ENCODE measurements around the gene TRIM3.
"Not testable (repeated sequence)": the region's sequence is repeated elsewhere in the genome, so short reads cannot be mapped to it uniquely, and the experiment has no call there.

The TRIM3 gene

DNA sequence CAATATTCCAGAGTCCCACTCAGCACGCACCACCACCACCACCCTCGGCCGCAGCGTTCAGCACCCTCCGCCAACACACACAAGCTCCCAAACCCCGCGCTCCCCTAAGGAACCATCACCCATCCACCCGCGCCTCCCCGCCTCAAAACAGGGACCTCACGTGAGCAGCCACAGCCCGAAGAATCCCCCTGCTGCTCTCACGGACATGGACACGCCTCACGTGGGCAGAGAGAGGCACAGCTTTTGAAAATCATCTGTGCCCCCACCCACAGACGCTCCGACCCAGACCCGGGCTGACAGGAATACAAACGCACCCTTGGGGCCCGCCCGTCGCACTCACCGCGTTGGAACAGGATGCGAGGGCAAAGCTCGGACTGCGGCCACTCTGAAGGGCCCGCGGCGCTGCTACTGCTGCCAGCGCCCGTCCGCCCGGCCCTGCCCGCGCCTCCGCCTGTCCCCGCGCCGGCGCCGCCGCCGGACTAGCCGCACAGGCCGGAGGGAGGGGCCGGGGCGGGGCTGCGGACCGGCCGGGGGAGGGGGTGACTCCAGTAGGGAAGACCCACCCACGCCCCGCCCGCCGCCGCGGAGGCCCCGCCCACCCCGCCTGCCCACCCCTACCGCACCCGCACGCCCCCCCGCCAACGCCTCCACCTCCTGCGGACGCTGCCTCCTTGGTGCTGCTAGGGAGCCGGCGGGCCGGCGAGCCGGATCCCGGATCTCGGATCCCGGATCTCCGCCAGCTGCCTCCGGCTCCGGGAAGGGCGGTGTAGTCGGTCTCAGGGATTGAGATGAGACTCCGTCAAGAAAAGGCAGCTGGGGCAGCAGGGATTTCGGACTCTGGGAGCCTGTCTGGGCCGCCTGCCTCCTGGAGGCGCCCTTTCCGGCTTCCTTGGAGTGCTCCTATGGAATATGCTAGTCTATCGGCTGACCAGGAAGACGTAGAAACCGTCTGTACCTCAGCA, at the start of gene TRIM3:
Gene TRIM3, minus strand, starts transcription at position 491 of the 962 bp plus-strand sequence. CDS start 8,246 bp downstream, outside the sequence.
- DNase-seq: peak; percentile 91

DNA sequence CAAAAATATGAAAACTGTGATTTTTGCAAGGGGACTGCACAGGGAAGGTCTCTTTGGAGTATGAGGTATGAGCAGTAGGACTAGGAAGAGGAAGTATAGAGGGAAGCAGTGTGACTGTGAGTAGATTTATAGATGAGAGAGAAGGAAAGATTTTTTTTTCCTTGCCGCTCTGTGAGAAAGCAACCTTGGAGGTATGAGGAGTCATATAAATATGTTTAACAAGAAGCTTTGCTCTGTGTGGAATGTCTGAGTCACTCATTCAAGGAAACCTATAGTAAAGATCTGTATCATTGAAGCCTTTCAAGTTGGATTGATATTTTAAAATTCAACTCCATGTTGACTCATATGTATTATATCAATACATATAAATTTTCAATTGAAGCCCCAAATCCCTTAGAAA, 49.5 kb upstream of the TRIM3 start:
- no peak for DNase-seq

DNA sequence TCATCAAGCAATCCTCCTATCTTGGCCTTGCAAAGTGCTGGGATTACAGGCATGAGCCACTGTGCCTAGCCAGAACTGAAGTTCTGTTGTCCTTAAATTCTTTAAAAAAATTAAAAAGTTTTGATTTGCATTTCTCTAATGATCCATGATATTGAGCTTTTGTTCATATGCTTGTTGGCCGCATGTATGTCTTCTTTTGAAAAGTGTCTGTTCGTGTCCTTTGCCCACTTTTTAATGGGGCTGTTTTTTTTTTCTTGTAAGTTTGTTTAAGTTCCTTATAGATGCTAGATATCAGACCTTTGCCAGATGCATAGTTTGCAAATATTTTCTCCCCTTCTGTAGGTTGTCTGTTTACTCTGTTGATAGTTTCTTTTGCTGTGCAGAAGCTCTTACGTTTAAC, 48.2 kb upstream of the TRIM3 start:
- not testable (repeated sequence) for DNase-seq

DNA sequence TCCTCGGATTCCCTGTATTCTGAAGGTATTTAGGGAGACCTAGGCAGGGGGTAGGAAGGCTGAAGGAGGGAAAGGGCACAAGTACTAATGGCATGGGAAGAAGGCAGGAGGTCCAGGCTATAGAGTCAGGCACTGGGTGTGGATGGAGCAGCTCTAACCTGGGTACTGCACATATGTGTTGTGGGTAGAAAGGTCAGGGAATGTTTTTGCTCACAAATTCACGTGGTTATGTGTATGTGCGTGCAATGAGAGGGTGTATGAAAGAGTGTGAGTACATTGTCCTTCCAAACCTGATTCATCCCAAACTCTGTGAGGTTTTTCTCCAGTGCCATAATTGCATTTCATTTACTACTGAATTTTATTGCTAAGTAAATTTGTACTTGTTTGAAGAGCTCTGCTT, 46.5 kb upstream of the TRIM3 start:
- no peak for DNase-seq

DNA sequence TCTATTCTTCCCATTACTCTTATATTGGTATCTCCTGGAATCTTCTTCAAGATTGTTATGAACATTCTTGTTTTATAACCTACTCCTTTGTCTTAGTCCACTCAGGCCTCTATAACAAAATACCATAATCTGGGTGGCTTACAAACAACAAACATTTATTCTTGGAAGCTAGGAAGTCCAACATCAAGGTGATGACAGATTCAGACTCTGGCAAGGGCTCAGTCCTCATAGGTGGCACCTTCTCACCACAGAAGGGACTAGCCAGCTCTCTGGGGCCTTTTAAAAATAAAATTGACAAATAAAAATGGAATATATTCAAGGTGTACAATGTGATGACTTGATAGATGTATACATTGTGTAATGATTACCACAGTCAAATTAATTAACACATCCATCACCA, 43.1 kb upstream of the TRIM3 start:
- no peak for DNase-seq

DNA sequence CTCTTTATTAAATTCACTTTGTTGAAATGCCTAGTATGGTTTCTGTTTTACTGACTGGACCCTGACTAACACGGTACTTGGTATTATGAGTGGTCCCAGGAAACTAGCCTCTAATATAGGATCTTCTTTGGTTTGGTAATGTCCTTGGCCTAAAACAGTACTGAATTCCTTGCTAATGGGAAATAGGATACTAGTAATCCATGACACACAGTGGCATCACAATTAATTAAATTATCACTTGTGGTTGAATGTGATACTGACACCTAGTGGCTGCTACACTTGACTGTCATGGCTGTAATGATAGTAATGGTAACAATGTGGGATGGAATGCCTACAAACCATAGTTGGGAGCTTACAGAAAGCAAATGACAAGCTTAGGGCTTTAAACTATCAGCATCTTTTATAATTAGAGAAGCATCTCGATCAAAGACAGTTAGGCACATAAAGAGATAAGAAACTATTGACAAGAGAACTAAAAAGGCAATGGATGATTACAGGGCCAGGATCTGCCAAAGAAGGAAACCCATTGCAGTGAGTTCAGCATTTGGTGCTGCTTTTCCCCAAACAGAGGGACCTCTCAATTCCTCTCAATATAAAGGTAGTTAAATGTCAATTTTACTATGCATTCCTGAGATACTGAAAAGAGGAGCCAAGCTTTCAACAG, 32.0 kb upstream of the TRIM3 start:
- peak in 1 of 2 donors; percentile 62 for DNase-seq

DNA sequence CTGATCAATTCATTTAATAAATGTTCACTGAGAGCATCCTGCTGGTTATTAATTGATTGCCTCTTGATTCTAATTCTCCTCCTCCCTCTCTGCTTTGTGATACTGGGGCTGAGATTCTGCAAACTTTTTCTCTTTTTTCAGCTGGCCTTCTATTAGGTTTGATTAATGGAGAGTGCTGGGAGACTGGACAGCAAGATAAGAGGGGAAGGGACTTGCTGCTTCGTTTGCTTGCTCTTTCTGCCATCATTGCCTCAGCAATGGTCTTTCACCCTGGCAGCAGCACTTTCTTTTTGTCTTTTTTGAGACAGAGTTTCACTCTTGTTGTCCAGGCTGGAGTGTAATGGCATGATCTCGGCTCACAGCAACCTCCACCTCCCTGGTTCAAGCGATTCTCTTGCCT, 30.4 kb upstream of the TRIM3 start:
- no peak for DNase-seq

DNA sequence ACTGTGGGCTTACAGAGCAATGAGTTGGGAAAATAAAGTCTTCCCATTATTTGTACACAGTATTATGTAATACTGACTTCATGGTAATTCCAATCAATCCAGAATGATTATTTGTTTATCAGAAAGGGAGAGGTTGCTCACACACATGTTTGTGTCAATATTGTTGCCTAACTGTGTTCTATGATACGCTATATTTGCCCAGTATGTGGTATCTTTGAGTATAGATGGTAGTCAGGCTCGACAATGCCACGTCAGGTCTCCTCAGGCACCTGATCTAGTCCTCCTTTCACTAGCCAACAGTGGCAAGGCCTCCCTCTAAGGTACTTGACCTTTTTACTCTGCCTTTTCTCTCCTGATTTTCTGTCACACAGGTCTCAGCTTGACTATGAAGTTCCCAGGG, 28.6 kb upstream of the TRIM3 start:
- DNase-seq: no peak

DNA sequence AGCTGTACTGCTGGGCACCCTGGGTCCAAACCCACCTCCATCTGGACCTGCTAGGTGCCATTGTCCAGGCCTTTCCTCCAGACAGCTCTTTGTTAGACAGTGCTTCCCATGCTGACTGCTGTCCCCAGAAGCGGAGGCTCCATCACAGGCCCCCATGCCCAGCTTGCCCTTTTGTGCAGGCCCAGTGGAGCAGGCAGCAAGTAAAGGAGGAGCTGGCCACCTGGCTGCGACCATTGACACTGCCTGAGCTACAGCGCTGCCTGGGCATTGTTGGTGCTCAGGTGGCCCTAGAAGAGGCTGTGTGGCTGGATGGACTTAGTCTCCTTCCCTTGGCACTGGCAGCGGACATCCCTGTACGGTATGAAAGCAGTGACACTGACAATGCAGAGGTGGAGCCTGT, 24.8 kb upstream of the TRIM3 start:
- DNase-seq: no peak

DNA sequence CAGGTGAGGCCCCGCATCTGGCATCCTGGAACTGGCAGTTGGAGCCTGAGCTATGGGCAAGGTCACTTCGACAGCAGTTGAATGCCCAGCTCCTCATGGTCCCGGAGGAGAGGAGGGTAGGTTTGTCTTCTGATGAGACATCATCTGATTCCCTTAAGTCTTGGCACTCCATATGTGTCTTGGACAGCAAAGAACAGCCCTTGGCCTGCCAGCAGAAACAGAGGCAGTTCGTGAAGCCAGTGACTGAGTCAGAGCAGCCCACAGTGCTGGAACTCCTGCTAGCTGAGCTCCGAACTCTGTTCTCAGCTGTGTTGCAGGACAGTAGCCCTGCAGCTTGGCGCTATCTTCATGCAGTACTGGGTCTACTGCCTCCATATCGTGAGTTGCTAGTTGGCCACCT, 24.4 kb upstream of the TRIM3 start:
- no peak for DNase-seq

DNA sequence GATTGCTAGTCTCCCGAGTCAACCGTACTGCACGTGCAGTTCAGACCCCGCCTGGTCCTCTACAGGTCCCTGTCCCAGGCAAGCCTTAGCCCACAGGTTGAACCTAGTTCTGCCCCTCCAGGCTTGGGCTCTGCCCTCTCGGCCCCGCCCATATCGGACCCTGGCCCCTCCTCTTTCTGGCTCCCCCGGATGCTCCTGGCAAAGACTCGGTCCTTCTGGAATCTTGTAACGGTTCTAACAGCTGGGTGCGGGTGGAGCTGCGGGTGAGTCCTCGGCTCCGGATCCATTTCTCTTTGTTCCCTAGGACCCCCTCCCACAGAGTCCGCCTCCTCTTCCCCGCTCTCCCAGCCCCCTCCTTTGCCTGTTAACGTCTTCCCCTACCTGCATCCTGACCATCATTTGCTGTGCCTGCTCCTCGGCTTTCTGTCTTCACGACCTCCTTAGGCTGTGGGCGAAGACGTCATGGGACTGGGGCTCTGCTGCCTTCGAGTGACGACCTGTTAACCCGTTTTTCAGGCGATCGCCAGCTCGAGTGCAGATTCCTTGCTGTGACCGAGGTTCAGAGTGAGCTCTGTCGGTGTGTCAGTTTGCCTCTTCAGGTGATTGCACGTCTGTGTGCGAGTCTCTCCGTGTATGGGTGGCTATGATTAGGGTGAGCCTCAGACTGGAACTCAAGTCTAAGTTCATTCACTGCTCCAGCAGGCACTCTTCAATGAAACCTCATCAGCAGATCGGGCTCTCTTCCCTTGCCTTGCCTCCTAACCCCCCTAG, 23.5 kb upstream of the TRIM3 start, which contains the start of gene DNHD1:
Gene DNHD1, plus strand, starts transcription at position 212 of the 771 bp plus-strand sequence. CDS start 936 bp downstream, outside the sequence.
- DNase-seq: no peak

DNA sequence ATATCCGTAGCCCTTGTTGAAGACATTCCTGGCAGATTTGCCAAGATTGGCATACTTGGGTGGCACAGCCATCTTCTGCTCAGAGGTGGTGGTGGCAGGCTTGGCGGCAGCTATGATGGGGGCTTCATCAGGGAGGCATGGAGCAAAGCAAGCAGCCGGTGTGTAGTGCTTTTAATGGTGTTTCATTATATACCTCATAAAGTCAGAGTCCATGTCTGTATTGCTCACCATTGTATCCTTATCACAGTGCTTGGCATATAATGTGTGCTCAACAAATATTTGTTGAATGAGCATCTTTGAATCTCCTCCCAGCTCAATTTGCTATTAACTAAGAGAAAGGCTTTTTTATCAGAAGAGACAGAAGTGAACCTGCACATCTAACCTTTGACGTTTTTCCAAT, 15.6 kb upstream of the TRIM3 start:
- DNase-seq: no peak

DNA sequence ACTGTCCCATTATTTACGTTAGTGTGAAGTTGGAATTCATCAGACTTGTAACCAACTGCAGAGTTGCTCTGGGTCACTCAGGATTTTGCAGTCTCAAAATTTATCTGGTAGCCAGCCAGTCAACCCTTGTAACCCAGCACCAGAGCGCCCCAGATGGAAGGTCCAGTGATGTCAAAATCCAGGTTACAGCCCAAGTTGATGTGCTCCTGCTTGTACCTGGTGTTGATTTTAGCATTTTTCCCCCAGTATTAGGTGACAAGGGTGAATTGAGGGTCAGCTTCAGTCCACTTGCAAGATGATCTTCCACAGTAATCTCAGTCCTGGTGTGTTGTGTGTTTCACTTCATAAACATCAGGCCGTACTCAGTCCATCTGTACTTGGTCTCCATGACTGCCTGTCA, 15.1 kb upstream of the TRIM3 start:
- DNase-seq: no peak

DNA sequence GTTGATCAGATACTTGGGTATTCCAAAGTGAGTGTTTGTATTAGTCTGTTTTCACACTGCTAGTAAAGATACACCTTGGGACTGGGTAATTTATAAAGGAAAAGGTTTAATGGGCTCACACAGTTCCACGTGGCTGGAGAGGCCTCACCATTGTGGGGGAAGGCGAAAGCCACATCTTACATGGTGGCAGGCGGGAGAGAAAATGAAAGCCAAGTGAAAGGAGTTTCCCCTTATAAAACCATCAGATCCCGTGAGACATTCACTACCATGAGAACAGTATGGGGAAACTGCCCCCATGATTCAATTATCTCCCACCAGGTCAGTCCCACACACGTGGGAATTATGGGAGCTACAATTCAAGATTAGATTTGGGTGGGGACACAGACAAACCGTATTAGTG, 14.6 kb upstream of the TRIM3 start:
- DNase-seq: no peak

DNA sequence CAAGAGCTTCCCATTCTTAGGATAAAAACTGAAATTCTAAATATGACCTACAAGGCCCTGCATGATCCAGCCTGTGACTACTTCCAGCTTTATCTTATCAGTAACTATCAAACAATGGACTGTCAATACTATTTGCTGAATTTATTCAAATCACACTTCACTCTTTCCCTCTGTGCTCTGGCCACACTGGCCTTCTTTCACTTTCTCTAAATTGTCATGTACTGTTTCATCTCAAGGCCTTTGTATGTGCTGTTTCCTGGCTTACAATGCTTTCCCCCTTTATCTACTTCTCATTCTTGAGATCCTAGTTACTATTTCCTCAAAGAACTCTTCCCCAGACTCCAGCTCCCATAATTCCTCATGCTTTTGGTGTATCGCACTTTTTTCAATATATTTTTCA, 13.2 kb upstream of the TRIM3 start:
- DNase-seq: no peak

DNA sequence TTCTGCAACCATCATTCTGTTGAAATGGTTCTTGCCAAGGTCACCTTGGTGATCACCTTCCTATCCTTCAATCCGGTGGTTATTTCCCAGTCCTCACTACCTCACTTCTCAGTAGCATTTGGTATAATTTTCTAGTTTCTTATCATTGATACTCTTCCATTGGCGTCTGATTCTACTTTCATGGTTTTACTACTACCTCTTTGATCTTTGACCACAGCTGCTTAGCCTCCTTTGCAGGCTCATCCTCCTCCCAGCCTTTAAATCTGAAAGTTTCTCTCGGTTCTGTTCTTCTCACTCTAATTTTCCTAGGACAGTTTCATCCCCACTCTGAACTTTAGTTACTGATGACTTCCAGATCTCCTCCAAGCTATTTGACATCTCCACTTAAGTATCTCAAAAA, 12.5 kb upstream of the TRIM3 start:
- DNase-seq: no peak

DNA sequence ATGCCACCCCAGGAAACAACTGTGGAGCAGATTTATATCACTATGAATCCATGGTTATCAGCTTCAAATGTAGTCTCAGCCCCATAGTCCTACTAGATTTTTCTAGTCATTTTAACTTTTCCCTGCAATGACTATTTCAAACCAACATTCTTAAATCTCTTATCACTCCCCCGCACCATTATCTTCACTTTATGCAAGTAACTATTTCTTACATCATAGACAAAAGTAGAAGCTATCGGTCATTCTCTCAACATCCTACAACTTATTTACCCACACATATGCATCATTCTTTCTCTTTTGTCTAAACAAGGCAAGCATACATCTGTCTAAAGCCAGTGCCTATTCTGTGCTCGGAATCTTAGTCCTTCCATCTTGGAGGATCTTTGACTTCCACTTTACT, 11.9 kb upstream of the TRIM3 start:
- no peak for DNase-seq

DNA sequence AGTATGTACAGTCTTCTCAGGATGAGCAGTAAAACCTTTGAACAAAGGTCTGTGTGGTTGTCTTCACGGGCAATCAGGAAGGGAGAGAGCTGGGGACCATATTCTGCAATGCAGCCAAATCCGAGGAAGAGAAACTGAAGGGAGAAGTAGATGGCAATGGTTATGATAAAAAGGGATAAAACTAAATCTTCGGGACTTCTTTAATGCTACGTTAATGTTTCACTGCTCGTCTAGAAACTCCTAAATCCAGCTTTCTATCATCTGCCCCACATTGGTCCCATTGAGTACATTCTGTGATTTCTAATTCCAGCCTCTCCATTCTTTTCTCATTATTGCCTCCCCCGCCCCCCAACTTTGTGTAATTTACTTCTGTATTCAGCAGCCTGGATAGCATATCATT, 9.3 kb upstream of the TRIM3 start:
- no peak for DNase-seq

DNA sequence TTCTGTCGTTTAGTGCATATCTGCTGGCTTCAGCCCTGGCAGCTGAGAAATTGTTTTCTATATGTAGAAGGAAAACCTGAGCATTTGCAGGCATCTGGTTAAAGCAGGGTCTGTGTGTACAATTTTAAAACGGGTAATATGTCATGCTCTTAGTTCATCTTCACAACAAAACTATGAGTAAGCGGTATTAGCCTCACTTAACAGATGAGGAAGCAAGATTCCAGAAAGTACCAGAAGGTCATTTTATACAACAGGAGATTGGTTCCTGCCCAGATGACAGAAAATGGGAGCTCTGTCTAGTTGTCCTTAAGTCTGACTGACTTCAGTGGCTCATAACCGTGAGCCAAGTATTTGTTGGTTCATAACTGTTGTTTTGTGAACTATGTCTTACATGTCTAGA, 8.7 kb upstream of the TRIM3 start:
- no peak for DNase-seq

DNA sequence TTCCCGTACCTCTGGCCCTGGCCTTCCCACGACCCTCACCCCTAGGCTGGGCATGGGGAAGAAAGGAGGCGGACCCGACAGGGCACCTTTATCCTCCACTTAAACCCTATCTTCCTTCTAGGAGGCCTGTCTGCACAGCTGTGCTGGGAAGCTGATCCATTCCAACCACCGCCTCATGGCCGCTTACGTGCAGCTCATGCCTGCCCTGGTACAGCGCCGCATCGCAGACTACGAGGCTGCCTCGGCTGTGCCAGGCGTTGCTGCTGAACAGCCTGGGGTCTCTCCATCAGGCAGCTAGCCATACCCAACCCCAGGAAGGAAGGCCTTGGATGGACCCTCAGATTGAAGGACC, 8.2 kb upstream of the TRIM3 start:
- no peak for DNase-seq

DNA sequence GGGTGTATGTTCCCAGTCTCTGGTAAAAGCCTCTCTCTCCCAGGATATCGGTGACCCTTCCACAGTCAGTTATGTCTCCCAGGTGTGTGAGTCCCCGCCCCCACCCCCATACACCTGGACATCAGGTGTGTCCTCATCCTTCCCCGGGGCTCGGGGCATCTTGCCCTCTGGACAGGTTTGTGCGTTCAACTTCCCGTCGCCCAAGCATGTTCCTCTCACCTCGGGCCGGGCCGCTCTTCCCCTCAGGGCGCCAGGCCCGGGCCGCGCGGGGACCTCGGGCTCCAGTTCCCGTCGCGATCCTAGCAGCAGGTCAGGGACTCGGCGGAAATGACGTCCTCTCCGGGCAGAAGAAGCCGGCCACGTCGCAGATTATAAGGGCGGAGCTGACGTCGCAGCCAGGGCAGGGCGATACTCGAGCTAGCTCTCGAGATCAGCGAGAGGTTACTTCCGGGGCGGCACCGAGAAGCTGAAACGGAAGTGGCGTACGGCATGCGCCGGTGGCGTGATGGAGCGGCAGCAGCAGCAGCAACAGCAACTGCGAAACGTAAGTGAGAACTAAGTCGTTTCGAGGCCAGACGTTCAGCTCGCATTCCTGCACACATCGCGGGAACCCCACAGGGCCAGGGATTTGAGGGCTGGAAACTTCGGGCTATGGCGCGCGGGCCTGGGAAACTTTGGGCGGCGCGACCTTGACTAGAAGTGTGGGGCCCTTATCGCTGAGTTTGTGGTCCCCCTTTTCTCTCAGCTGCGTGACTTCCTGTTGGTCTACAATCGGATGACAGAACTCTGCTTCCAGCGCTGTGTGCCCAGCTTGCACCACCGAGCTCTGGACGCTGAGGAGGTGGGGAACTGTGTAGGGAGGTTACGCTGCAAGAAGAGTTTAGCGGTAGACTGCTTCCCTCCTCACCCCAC, 7.5 kb upstream of the TRIM3 start, which contains the start of the genes ARFIP2 and TIMM10B:
Gene ARFIP2, minus strand, starts transcription at position 320 of the 912 bp plus-strand sequence. CDS start 910 bp downstream, outside the sequence.
Gene TIMM10B, plus strand, starts transcription at position 490 of the 912 bp plus-strand sequence. Its CDS starts 16 bp downstream, at position 506.
- peak; percentile 98 for DNase-seq
